ENCODE measurements around the gene ZNF74. TPM values are rescaled to one million over a fixed set of nuclear protein-coding genes. Genes with fewer than 3 reads are reported as not detected.
"Not testable (repeated sequence)": the region's sequence is repeated elsewhere in the genome, so short reads cannot be mapped to it uniquely, and the experiment has no call there.

Gene ZNF74
- total RNA-seq, 1 experiment from 2014 or later: 11.1 TPM

DNA sequence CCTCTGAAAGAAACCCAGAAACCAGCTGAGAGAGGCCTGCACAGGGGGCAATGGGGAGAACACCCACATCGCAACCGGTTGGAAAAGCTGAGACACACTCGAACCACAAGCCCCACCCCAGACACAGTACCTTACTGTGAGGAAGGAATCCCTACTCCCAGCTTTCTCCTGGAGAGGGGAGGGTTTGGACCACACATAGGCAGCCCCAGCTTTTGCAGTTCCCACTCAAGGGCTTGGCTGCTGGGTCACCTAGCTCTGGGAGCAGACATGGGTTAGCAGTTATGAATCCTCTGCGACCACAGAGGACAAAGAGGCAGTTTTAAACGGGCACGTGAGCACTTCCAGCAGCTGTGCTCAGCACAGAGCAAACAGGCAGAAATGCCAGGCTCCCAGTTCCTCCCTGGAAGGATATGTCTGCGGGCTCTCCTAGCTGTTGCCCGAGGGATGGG lies 21.5 kb upstream of the ZNF74 start:
- BruUV-seq (replicated peaks); DNase-seq; intact Hi-C loops (cut with micrococcal nuclease; ENCODE audit: unreplicated experiment); CTCF ChIA-PET; H3K9me3 Mint-ChIP-seq (ENCODE audit: low read depth, unreplicated experiment); H3K4me3 Mint-ChIP-seq (ENCODE audit: low read depth, unreplicated experiment); H3K27ac Mint-ChIP-seq (ENCODE audit: unreplicated experiment); H3K4me1 Mint-ChIP-seq (ENCODE audit: low read depth, unreplicated experiment); H3K36me3 Mint-ChIP-seq (ENCODE audit: insufficient read depth, unreplicated experiment): not testable (repeated sequence)
- H3K27me3 Mint-ChIP-seq (ENCODE audit: unreplicated experiment): peaks cover 47% of the 10 kb centered on the region

DNA sequence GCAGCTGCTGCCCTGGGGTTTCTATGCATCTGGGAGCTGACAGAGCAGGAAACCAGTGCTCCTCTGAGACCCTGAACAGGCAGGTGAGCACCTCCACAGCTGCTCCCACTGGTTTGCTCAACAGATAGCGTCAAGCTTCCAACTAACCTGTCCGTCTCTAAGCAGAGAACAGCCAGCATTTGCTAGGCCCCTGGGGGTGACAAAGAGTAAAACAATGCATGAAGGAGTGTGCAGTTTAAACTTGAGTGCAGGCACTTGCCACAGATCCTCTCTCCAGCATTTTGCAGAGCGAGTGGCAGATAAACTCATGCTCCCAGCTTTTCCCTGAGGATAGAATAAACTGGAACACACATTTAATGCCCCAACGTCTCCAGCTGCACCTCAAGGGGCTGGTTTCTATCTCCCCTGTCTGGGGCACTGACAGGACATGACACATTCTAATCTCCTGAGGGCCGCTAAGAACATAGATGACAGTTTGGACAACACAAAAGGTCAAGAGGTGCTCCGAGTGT lies 20.7 kb upstream of the ZNF74 start:
- H3K4me1 Mint-ChIP-seq (ENCODE audit: low read depth, unreplicated experiment); H3K9me3 Mint-ChIP-seq (ENCODE audit: low read depth, unreplicated experiment); H3K27ac Mint-ChIP-seq (ENCODE audit: unreplicated experiment); DNase-seq; H3K36me3 Mint-ChIP-seq (ENCODE audit: insufficient read depth, unreplicated experiment); BruUV-seq (replicated peaks); H3K4me3 Mint-ChIP-seq (ENCODE audit: low read depth, unreplicated experiment); CTCF ChIA-PET; intact Hi-C loops (cut with micrococcal nuclease; ENCODE audit: unreplicated experiment): not testable (repeated sequence)
- H3K27me3 Mint-ChIP-seq (ENCODE audit: unreplicated experiment): peaks cover 39% of the 10 kb centered on the region

DNA sequence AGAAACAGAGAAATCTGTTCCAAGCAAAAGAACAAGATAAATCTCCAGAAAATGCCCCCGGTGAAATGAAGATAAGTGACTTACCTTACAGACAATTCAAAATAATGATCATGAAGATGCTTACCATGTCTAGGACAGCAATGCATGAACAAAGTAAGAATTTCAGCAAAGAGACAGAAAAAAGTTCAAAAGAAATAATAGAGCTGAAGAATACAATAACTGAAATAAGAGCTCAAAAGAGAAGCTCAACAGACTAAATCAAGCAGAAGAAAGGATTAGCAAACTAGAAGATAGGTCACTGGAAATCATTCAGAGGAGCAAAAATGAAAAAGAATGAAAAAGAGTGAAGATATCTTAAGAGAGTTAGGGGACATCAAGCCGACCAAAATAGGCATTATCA lies 19.8 kb upstream of the ZNF74 start:
- H3K27me3 Mint-ChIP-seq (ENCODE audit: unreplicated experiment): peaks cover 30% of the 10 kb centered on the region
- H3K9me3 Mint-ChIP-seq (ENCODE audit: low read depth, unreplicated experiment); H3K4me1 Mint-ChIP-seq (ENCODE audit: low read depth, unreplicated experiment); BruUV-seq (replicated peaks); H3K36me3 Mint-ChIP-seq (ENCODE audit: insufficient read depth, unreplicated experiment); CTCF ChIA-PET; H3K27ac Mint-ChIP-seq (ENCODE audit: unreplicated experiment); intact Hi-C loops (cut with micrococcal nuclease; ENCODE audit: unreplicated experiment); DNase-seq; H3K4me3 Mint-ChIP-seq (ENCODE audit: low read depth, unreplicated experiment): not testable (repeated sequence)

DNA sequence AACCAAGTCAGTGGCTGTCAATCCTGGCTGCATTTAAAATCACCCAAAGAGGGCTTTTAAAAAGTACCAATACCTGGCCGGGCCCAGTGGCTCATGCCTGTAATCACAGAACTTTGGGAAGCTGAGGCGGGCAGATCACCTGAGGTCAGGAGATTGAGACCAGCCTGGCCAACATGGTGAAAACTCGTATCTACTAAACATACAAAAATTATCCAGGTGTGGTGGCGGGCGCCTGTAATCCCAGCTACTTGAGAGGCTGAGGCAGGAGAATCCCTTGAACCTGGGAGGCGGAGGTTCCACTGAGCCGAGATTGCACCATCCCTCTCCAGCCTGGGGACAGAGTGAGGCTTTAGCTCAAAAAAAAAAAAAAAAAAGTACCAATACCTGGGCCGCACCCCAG lies 17.7 kb upstream of the ZNF74 start:
- DNase-seq; H3K4me1 Mint-ChIP-seq (ENCODE audit: low read depth, unreplicated experiment); H3K36me3 Mint-ChIP-seq (ENCODE audit: insufficient read depth, unreplicated experiment); H3K27ac Mint-ChIP-seq (ENCODE audit: unreplicated experiment); intact Hi-C loops (cut with micrococcal nuclease; ENCODE audit: unreplicated experiment); BruUV-seq (replicated peaks); CTCF ChIA-PET; H3K9me3 Mint-ChIP-seq (ENCODE audit: low read depth, unreplicated experiment); H3K4me3 Mint-ChIP-seq (ENCODE audit: low read depth, unreplicated experiment): not testable (repeated sequence)
- H3K27me3 Mint-ChIP-seq (ENCODE audit: unreplicated experiment): peaks cover 38% of the 10 kb centered on the region

DNA sequence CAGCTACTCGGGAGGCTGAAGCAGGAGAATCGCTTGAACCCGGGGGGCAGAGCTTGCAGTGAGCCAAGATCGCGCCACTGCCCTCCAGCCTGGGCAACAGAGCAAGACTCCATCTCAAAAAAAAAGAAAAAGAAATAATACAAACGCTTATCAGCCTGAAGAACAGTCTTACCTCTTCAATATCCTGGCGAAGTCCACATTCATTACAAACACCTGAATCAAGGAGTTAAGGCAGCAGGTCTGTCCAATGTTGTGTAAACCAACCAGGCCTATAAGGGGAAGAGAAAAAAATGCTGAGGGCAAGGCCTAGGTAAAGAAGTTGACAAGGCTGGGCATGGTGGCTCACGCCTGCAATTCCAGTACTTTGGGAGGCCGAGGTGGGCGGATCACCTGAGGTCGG lies 17.0 kb upstream of the ZNF74 start:
- H3K27me3 Mint-ChIP-seq (ENCODE audit: unreplicated experiment): peaks cover 44% of the 10 kb centered on the region
- DNase-seq; H3K36me3 Mint-ChIP-seq (ENCODE audit: insufficient read depth, unreplicated experiment); CTCF ChIA-PET; H3K27ac Mint-ChIP-seq (ENCODE audit: unreplicated experiment); H3K4me3 Mint-ChIP-seq (ENCODE audit: low read depth, unreplicated experiment); H3K9me3 Mint-ChIP-seq (ENCODE audit: low read depth, unreplicated experiment); BruUV-seq (replicated peaks); intact Hi-C loops (cut with micrococcal nuclease; ENCODE audit: unreplicated experiment); H3K4me1 Mint-ChIP-seq (ENCODE audit: low read depth, unreplicated experiment): not testable (repeated sequence)

DNA sequence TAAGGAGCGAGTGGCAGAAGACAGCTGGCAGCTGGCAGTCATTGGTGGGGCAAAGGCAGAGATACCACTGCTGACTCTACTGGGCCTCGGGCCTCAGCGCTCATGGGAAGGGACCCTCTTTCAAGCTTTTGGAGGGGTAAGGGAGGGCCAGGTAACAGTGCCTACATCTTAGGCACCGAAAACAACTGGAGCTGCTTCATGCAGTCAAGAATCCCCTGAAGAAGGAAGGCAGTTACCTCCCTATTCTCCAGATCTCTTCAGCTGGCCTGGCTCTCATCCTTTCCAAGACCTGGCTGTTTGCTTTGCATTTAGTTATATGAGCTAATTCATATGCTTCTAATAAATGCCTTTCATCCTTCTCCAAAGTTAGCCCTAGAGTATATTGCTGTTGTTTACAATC lies 15.8 kb upstream of the ZNF74 start:
- no TSS peak for BruUV-seq (replicated peaks)
- DNase-seq: no peak
- Mint-ChIP-seq H3K27ac (ENCODE audit: unreplicated experiment) (no peak overlapping the region), H3K36me3 (ENCODE audit: insufficient read depth, unreplicated experiment) (no peaks in the 10 kb centered on the region), H3K4me1 (ENCODE audit: low read depth, unreplicated experiment) (no peaks in the 10 kb centered on the region), H3K9me3 (ENCODE audit: low read depth, unreplicated experiment) (no peaks in the 10 kb centered on the region), H3K27me3 (ENCODE audit: unreplicated experiment) (peaks cover 53% of the 10 kb centered on the region), H3K4me3 (ENCODE audit: low read depth, unreplicated experiment) (no peak overlapping the region)
- intact Hi-C loops (cut with micrococcal nuclease; ENCODE audit: unreplicated experiment): no loop called here
- CTCF ChIA-PET: no interaction called here
- TF ChIP-seq, protein P1, sequence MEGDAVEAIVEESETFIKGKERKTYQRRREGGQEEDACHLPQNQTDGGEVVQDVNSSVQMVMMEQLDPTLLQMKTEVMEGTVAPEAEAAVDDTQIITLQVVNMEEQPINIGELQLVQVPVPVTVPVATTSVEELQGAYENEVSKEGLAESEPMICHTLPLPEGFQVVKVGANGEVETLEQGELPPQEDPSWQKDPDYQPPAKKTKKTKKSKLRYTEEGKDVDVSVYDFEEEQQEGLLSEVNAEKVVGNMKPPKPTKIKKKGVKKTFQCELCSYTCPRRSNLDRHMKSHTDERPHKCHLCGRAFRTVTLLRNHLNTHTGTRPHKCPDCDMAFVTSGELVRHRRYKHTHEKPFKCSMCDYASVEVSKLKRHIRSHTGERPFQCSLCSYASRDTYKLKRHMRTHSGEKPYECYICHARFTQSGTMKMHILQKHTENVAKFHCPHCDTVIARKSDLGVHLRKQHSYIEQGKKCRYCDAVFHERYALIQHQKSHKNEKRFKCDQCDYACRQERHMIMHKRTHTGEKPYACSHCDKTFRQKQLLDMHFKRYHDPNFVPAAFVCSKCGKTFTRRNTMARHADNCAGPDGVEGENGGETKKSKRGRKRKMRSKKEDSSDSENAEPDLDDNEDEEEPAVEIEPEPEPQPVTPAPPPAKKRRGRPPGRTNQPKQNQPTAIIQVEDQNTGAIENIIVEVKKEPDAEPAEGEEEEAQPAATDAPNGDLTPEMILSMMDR (IDR thresholded peaks at IDR 0.05; ENCODE audit: unreplicated experiment): no peak

DNA sequence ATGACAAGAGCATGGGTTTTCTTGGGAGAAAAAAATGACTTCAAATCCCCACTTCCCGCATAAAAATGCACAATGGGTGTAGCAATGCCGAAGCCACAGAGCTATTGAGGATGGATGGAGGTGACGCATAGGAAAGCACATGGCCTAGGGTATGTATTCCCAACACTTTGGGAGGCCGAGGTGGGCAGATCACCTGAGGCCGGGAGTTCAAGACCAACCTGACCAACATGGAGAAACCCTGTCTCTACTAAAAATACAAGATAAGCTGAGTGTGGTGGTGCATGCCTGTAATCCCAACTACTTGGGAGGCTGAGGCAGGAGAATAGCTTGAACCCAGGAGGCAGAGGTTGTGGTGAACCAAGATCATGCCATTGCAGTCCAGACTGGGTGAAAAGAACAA lies 15.3 kb upstream of the ZNF74 start:
- H3K27me3 Mint-ChIP-seq (ENCODE audit: unreplicated experiment): peaks cover 53% of the 10 kb centered on the region
- BruUV-seq (replicated peaks); DNase-seq; H3K36me3 Mint-ChIP-seq (ENCODE audit: insufficient read depth, unreplicated experiment); H3K27ac Mint-ChIP-seq (ENCODE audit: unreplicated experiment); H3K9me3 Mint-ChIP-seq (ENCODE audit: low read depth, unreplicated experiment); H3K4me3 Mint-ChIP-seq (ENCODE audit: low read depth, unreplicated experiment); H3K4me1 Mint-ChIP-seq (ENCODE audit: low read depth, unreplicated experiment); intact Hi-C loops (cut with micrococcal nuclease; ENCODE audit: unreplicated experiment): not testable (repeated sequence)
- CTCF ChIA-PET: interaction anchor here (0.7 kb wide), 1 partner anchor 112 kb away, joined by 4 read pairs; no protein-coding TSS in a partner anchor
